A549 (cell line): ENCODE measurements around the gene KIAA1755.

Experiments used
- CHD4 ChIP-seq: fragments of 200-600 bp; sonication (generic); IDR thresholded peaks from 2 replicates; pipeline ENCODE4 v1.6.1; 2016; ENCODE audit warnings: antibody characterized with exemption, mild to moderate bottlenecking, borderline replicate concordance
- POLR2A ChIP-seq: IDR thresholded peaks from 2 replicates; pipeline ENCODE4 v1.6.1; 2012; ENCODE audit warnings: mild to moderate bottlenecking, low read length

GRCh38 chr20:38249536-38250310 lies 10.8 kb downstream of the KIAA1755 start:
- no peak for TF ChIP-seq CHD4
- no peak for TF ChIP-seq POLR2A
